Measurements from ENCODE around the gene PSMB10.

- TF ChIP-seq CTCF (IDR thresholded peaks at IDR 0.05) (no peak), ZFX (IDR thresholded peaks at IDR 0.05; ENCODE audit: borderline replicate concordance) (no peak)
Measured at GRCh38 chr16:67977469-67978227, 41.0 kb upstream of the PSMB10 start.
